GM12878 (cell line): ENCODE results near the gene SUPT4H1. TPM values are rescaled to one million over a fixed set of nuclear protein-coding genes. Genes with fewer than 3 reads are reported as not detected.
A peak's percentile ranks its signal among the peaks of the same experiment; 100 is the strongest.

Experiments
- BCL11A ChIP-seq: IDR thresholded peaks from 2 replicates; pipeline ENCODE4 v1.6.1; 2011; ENCODE audit warnings: low read depth, low read length
- EED ChIP-seq: sonication (generic); IDR thresholded peaks from 2 replicates; pipeline ENCODE4 v1.6.1; 2016; ENCODE audit warnings: antibody characterized with exemption, low read depth
- FOS ChIP-seq: IDR thresholded peaks from 3 replicates; pipeline ENCODE4 v1.6.1; 2011; ENCODE audit warnings: borderline replicate concordance; ENCODE audit not compliant: insufficient read length; ENCODE audit errors: extremely low read depth
- HDAC2 ChIP-seq: fragments of 200-600 bp; sonication (generic); IDR thresholded peaks from 2 replicates; pipeline ENCODE4 v1.6.1; 2017
- IRF4 ChIP-seq: IDR thresholded peaks from 2 replicates; pipeline ENCODE4 v1.6.1; 2011; ENCODE audit warnings: low read depth, low read length
- KDM1A ChIP-seq: fragments of 200-600 bp; sonication (generic); IDR thresholded peaks from 2 replicates; pipeline ENCODE4 v1.6.1; 2016; ENCODE audit warnings: borderline replicate concordance
- KLF5 ChIP-seq: fragments of 450-650 bp; IDR thresholded peaks from 2 replicates; pipeline ENCODE4 v1.6.1; 2014; ENCODE audit warnings: mild to moderate bottlenecking; ENCODE audit not compliant: partially characterized antibody
- LARP7 ChIP-seq: fragments of 450-650 bp; IDR thresholded peaks from 2 replicates; pipeline ENCODE4 v1.6.1; 2017; ENCODE audit warnings: mild to moderate bottlenecking
- MXI1 ChIP-seq: fragments of 150-350 bp; IDR thresholded peaks from 2 replicates; pipeline ENCODE4 v1.6.1; 2011; ENCODE audit warnings: low read depth, mild to moderate bottlenecking, inconsistent platforms, low read length, improper control_type of control experiment
- MYC ChIP-seq: IDR thresholded peaks from 2 replicates; pipeline ENCODE4 v1.6.1; 2011; ENCODE audit warnings: mild to moderate bottlenecking, low read length, moderate library complexity, inconsistent platforms; ENCODE audit not compliant: insufficient read depth, insufficient replicate concordance, insufficient read length, severe bottlenecking
- NBN ChIP-seq: fragments of 450-650 bp; IDR thresholded peaks from 2 replicates; pipeline ENCODE4 v1.6.1; 2016
- NFYA ChIP-seq: IDR thresholded peaks from 2 replicates; pipeline ENCODE4 v1.6.1; 2011; ENCODE audit warnings: low read depth, mild to moderate bottlenecking, low read length, improper control_type of control experiment, borderline replicate concordance
- POLR2AphosphoS5 ChIP-seq: IDR thresholded peaks from 2 replicates; pipeline ENCODE4 v1.6.1; 2011; ENCODE audit warnings: mild to moderate bottlenecking, low read length, inconsistent platforms
- RAD21 ChIP-seq: IDR thresholded peaks from 2 replicates; pipeline ENCODE4 v1.6.1; 2011; ENCODE audit warnings: mild to moderate bottlenecking, low read depth, low read length, moderate library complexity; ENCODE audit not compliant: insufficient read depth
- RELA ChIP-seq: fragments of 450-650 bp; IDR thresholded peaks from 2 replicates; pipeline ENCODE4 v1.8.0; 2014; ENCODE audit warnings: borderline replicate concordance; ENCODE audit not compliant: partially characterized antibody
- SIN3A ChIP-seq: IDR thresholded peaks from 2 replicates; pipeline ENCODE4 v1.6.1; 2012; ENCODE audit warnings: low read depth, low read length, improper control_type of control experiment
- SMARCA5 ChIP-seq: fragments of 450-650 bp; IDR thresholded peaks from 2 replicates; pipeline ENCODE4 v1.6.1; 2017; ENCODE audit warnings: mild to moderate bottlenecking
- SMC3 ChIP-seq: IDR thresholded peaks from 2 replicates; pipeline ENCODE4 v1.6.1; 2011; ENCODE audit warnings: low read length, improper control_type of control experiment, borderline replicate concordance
- SREBF1 ChIP-seq: IDR thresholded peaks from 2 replicates; pipeline ENCODE4 v1.6.1; 2012; ENCODE audit warnings: mild to moderate bottlenecking, low read length
- TBL1XR1 ChIP-seq: IDR thresholded peaks from 2 replicates; pipeline ENCODE4 v1.6.1; 2012; ENCODE audit warnings: low read depth, low read length, improper control_type of control experiment
- TCF12 ChIP-seq: IDR thresholded peaks from 2 replicates; pipeline ENCODE4 v1.6.1; 2011; ENCODE audit warnings: low read depth, mild to moderate bottlenecking, low read length
- ZBED1 ChIP-seq: IDR thresholded peaks from 2 replicates; pipeline ENCODE4 v1.6.1; 2016; ENCODE audit warnings: borderline replicate concordance
- ZNF207 ChIP-seq: fragments of 450-650 bp; IDR thresholded peaks from 2 replicates; pipeline ENCODE4 v1.6.1; 2014; ENCODE audit warnings: antibody characterized with exemption, mild to moderate bottlenecking, borderline replicate concordance
- polyA plus RNA-seq, 11 experiments: library from polyadenylated mRNA; depleted of rRNA in 4 of 11; unstranded in 6 of 11; stranded (reverse) in 5 of 11; fragments of >200 nt; fragmentation: Nextera tagmentation in 4 of 11; fragmentation: Illumina TruSeq in 1 of 11; extraction: Ambion mirVana in 4 of 11; extraction: Trizol in 1 of 11; gene quantifications; 1 replicate in 1 of 11; 2 replicates in 10 of 11; pipeline versions ENCODE4 v1.2.1 to v1.2.3, GENCODE V29; 2011 to 2016; ENCODE audit warnings: inconsistent platforms in 2 of 11, missing spikeins in 2 of 11, low read depth in 1 of 11
- total RNA-seq, 4 experiments: library from RNA; depleted of rRNA in 3 of 4; stranded (reverse); fragments of >200 nt in 3 of 4; fragmentation: Illumina TruSeq in 1 of 4; extraction: Trizol in 1 of 4; gene quantifications; 2 replicates each; pipeline versions ENCODE4 v1.2.1 to v1.2.3, GENCODE V29; 2013 to 2021
- TF ChIP-seq, protein P1 (sequence below): fragments of 450-650 bp; IDR thresholded peaks from 2 replicates; pipeline ENCODE4 v1.6.1; 2014; ENCODE audit warnings: mild to moderate bottlenecking
- TF ChIP-seq, protein P2 (sequence below): fragments of 450-650 bp; IDR thresholded peaks from 2 replicates; pipeline ENCODE4 v1.6.1; 2016; ENCODE audit warnings: mild to moderate bottlenecking
- TF ChIP-seq, protein P3 (sequence below): fragments of 450-650 bp; formaldehyde crosslinking; IDR thresholded peaks from 2 replicates; pipeline ENCODE4 v1.4.0; 2022; ENCODE audit warnings: mild to moderate bottlenecking, moderate library complexity

The SUPT4H1 gene
- total and polyA plus RNA-seq, 10 of the 15 experiments (the other 5 are each of a cell fraction or from before 2014, with no cell fraction given): 83.8 to 293 (median 128) TPM

DNA sequence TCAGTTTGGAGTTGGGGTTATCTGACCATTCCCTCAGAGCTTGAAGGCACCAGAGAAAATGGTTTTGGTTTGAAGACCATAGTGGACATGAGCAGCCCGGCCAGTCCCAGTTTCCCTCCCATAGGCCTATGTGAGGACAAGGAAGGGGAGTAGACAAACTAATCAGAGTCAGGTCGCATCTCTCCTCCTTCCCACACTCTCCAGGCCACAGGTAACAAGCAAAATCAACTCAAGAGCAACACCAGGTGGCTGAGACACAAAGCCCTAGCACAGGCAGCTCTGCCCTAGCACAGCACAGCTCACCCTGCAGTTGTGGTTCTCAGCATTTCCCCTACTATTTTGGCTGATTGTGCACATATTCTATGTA, 7.2 kb downstream of the SUPT4H1 start (continued):
- TF ChIP-seq, protein P1, sequence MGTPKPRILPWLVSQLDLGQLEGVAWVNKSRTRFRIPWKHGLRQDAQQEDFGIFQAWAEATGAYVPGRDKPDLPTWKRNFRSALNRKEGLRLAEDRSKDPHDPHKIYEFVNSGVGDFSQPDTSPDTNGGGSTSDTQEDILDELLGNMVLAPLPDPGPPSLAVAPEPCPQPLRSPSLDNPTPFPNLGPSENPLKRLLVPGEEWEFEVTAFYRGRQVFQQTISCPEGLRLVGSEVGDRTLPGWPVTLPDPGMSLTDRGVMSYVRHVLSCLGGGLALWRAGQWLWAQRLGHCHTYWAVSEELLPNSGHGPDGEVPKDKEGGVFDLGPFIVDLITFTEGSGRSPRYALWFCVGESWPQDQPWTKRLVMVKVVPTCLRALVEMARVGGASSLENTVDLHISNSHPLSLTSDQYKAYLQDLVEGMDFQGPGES: no peak
- TF ChIP-seq SMC3: peak; percentile 72; the same call in 1 of the 2 replicates
- peak; percentile 81 for TF ChIP-seq RAD21
- TF ChIP-seq ZBED1: peak; percentile 1; the same call in 1 of the 2 replicates
- TF ChIP-seq FOS: no peak
- no peak for TF ChIP-seq LARP7
- TF ChIP-seq SIN3A: no peak
- TF ChIP-seq RELA: no peak
- TF ChIP-seq ZNF207: no peak
- no peak for TF ChIP-seq BCL11A
- TF ChIP-seq POLR2AphosphoS5: peak; percentile 17; the same call in 1 of the 2 replicates
- no peak for TF ChIP-seq MYC
- no peak for TF ChIP-seq HDAC2
- peak; percentile 53; the same call in 1 of the 2 replicates for TF ChIP-seq TCF12
- no peak for TF ChIP-seq NFYA
- peak; percentile 21; the same call in 1 of the 2 replicates for TF ChIP-seq EED
- peak; percentile 83 for TF ChIP-seq SMARCA5
- TF ChIP-seq MXI1: no peak
- no peak for TF ChIP-seq SREBF1
- no peak for TF ChIP-seq IRF4
- no peak for TF ChIP-seq TBL1XR1
- TF ChIP-seq NBN: peak; percentile 13; the same call in 1 of the 2 replicates
- no peak for TF ChIP-seq KDM1A
- TF ChIP-seq, protein P2, sequence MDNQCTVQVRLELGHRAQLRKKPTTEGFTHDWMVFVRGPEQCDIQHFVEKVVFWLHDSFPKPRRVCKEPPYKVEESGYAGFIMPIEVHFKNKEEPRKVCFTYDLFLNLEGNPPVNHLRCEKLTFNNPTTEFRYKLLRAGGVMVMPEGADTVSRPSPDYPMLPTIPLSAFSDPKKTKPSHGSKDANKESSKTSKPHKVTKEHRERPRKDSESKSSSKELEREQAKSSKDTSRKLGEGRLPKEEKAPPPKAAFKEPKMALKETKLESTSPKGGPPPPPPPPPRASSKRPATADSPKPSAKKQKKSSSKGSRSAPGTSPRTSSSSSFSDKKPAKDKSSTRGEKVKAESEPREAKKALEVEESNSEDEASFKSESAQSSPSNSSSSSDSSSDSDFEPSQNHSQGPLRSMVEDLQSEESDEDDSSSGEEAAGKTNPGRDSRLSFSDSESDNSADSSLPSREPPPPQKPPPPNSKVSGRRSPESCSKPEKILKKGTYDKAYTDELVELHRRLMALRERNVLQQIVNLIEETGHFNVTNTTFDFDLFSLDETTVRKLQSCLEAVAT: 0 out of 2 replicates have a peak, but pooled peaks have one; percentile 4
- no peak for TF ChIP-seq KLF5
- TF ChIP-seq, protein P3, sequence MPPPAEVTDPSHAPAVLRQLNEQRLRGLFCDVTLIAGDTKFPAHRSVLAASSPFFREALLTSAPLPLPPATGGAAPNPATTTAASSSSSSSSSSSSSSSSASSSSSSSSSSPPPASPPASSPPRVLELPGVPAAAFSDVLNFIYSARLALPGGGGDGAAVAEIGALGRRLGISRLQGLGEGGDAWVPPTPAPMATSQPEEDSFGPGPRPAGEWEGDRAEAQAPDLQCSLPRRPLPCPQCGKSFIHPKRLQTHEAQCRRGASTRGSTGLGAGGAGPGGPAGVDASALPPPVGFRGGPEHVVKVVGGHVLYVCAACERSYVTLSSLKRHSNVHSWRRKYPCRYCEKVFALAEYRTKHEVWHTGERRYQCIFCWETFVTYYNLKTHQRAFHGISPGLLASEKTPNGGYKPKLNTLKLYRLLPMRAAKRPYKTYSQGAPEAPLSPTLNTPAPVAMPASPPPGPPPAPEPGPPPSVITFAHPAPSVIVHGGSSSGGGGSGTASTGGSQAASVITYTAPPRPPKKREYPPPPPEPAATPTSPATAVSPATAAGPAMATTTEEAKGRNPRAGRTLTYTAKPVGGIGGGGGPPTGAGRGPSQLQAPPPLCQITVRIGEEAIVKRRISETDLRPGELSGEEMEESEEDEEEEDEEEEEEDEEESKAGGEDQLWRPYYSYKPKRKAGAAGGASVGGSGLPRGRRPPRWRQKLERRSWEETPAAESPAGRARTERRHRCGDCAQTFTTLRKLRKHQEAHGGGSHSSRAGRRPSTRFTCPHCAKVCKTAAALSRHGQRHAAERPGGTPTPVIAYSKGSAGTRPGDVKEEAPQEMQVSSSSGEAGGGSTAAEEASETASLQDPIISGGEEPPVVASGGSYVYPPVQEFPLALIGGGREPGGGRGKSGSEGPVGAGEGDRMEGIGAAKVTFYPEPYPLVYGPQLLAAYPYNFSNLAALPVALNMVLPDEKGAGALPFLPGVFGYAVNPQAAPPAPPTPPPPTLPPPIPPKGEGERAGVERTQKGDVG: no peak
